B cell (primary cell): ENCODE measurements around the gene ADAM17. TPM values are rescaled to one million over a fixed set of nuclear protein-coding genes. Genes with fewer than 3 reads are reported as not detected.
"Not testable (repeated sequence)": the region's sequence is repeated elsewhere in the genome, so short reads cannot be mapped to it uniquely, and the experiment has no call there.

Experiments
- ATAC-seq: fragments of 200-7000 bp; cut with Tn5 transposase; one replicate; pipeline ENCODE4 v1.10.0; 2021; ENCODE audit warnings: low read depth, mild to moderate bottlenecking, moderate number of reproducible peaks, moderate library complexity
- CTCF ChIA-PET: fragments of 350-600 bp; sonication (Branson Sonifier 250); formaldehyde crosslinking; loops from one replicate; lab custom pipeline; 2021; ENCODE audit warnings: antibody characterized with exemption, inconsistent platforms; lab: Charles Lee
- POLR2A ChIA-PET: fragments of 350-600 bp; sonication (Branson Sonifier 250); formaldehyde crosslinking; loops from one replicate; lab custom pipeline; 2021; ENCODE audit warnings: antibody characterized with exemption; lab: Charles Lee
- DNase-seq: peaks from one replicate; pipeline ENCODE4 v3.0.0; 2013
- H2AFZ ChIP-seq: 2 replicates; pipeline ENCODE4 v1.6.1; 2012; ENCODE audit warnings: mild to moderate bottlenecking, low read depth, low read length; ENCODE audit not compliant: insufficient read depth, poor library complexity, severe bottlenecking
- H3K27ac ChIP-seq, 2 donors: 1 replicate in 1 of 2; 2 replicates in 1 of 2; pipeline ENCODE4 v1.5.1; 2012 to 2013; ENCODE audit warnings: low read length in 2 of 2, mild to moderate bottlenecking in 2 of 2, moderate library complexity in 1 of 2
- H3K27me3 ChIP-seq, 4 experiments: fragments of 200-600 bp in 1 of 4; sonication (generic) in 1 of 4; replicated peaks in 1 of 4; 1 replicate in 2 of 4; 2 replicates in 2 of 4; pipeline versions ENCODE4 v1.6.1 to v1.7.0; 2013 to 2016; ENCODE audit warnings: low read length in 3 of 4, mild to moderate bottlenecking in 2 of 4, mixed read lengths in 1 of 4, moderate library complexity in 1 of 4; ENCODE audit not compliant: insufficient read depth in 4 of 4, control insufficient read depth in 3 of 4; ENCODE audit errors: control extremely low read depth in 1 of 4
- H3K36me3 ChIP-seq, 2 experiments: replicated peaks in 1 of 2; 1 replicate in 1 of 2; 2 replicates in 1 of 2; pipeline versions ENCODE4 v1.6.1 to v1.7.1; 2013; ENCODE audit warnings: low read length in 1 of 2; ENCODE audit not compliant: insufficient read depth in 2 of 2, control insufficient read depth in 1 of 2; ENCODE audit errors: control extremely low read depth in 1 of 2, extremely low read depth in 1 of 2
- H3K4me1 ChIP-seq, 2 donors: fragments of 200-600 bp in 1 of 2; sonication (generic) in 1 of 2; 1 replicate in 1 of 2; 2 replicates in 1 of 2; pipeline versions ENCODE4 v1.5.1 to v1.6.1; 2013 to 2017; ENCODE audit warnings: low read length in 2 of 2; ENCODE audit not compliant: control insufficient read depth in 2 of 2, insufficient read depth in 2 of 2
- H3K4me2 ChIP-seq: replicated peaks from 2 replicates; pipeline ENCODE3; 2012; ENCODE audit warnings: mild to moderate bottlenecking, low read depth, low read length; ENCODE audit not compliant: poor library complexity, severe bottlenecking
- H3K4me3 ChIP-seq, 5 experiments: fragments of 200-600 bp in 1 of 5; sonication (generic) in 1 of 5; 1 replicate in 3 of 5; 2 replicates in 2 of 5; pipeline versions ENCODE4 v1.5.1 to v1.7.0; 2011 to 2016; ENCODE audit warnings: low read length in 4 of 5, mild to moderate bottlenecking in 4 of 5, low read depth in 2 of 5, control low read depth in 1 of 5, moderate library complexity in 1 of 5; ENCODE audit not compliant: insufficient read depth in 1 of 5; ENCODE audit errors: control extremely low read depth in 1 of 5, extremely low read depth in 1 of 5
- H3K79me2 ChIP-seq: fragments of 200-600 bp; sonication (generic); one replicate; pipeline ENCODE4 v1.6.0; 2016; ENCODE audit warnings: low read length; ENCODE audit not compliant: control insufficient read depth, insufficient read depth
- H3K9ac ChIP-seq: fragments of 200-600 bp; sonication (generic); 2 replicates; pipeline ENCODE4 v1.6.1; 2017; ENCODE audit warnings: mild to moderate bottlenecking, low read length, moderate library complexity
- H3K9me3 ChIP-seq, 3 donors: one replicate each; pipeline versions ENCODE4 v1.6.1 to v1.7.1; 2013; ENCODE audit warnings: low read length in 2 of 3; ENCODE audit not compliant: control insufficient read depth in 2 of 3, insufficient read depth in 1 of 3; ENCODE audit errors: control extremely low read depth in 1 of 3
- H4K20me1 ChIP-seq: 2 replicates; pipeline ENCODE4 v1.6.0; 2012; ENCODE audit warnings: mild to moderate bottlenecking, low read length; ENCODE audit not compliant: insufficient read depth, control insufficient read depth, poor library complexity, severe bottlenecking
- H3K27ac Mint-ChIP-seq: one replicate; pipeline ENCODE4 v1.8.0; 2021; ENCODE audit warnings: mixed read lengths
- H3K27me3 Mint-ChIP-seq: one replicate; pipeline ENCODE4 v1.8.0; 2021; ENCODE audit warnings: mixed read lengths
- H3K4me1 Mint-ChIP-seq: one replicate; pipeline ENCODE4 v1.8.0; 2021; ENCODE audit warnings: mixed read lengths
- H3K4me3 Mint-ChIP-seq: one replicate; pipeline ENCODE4 v1.8.0; 2021; ENCODE audit warnings: mixed read lengths
- H3K9me3 Mint-ChIP-seq: one replicate; pipeline ENCODE4 v1.8.0; 2022; ENCODE audit warnings: mixed read lengths; ENCODE audit not compliant: insufficient read depth
- EZH2 ChIP-seq: IDR thresholded peaks from 2 replicates; pipeline ENCODE4 v1.6.1; 2012; ENCODE audit warnings: borderline replicate concordance, low read depth, mild to moderate bottlenecking, moderate library complexity, low read length; ENCODE audit not compliant: insufficient read depth, poor library complexity, severe bottlenecking
- WGBS: methylation state at CpG from one replicate; pipeline ENCODE4 v1.1.5; 2013; ENCODE audit warnings: missing lambda C conversion rate; ENCODE audit not compliant: insufficient coverage; 5-methylcytosine and 5-hydroxymethylcytosine counted together
- intact Hi-C: fragments of 100-400 bp; cut with micrococcal nuclease; formaldehyde crosslinking; loops from one replicate; pipeline ENCODE4 v1.10.0; 2022
- polyA plus RNA-seq: library from polyadenylated mRNA; depleted of rRNA; stranded (reverse); fragments of >200 nt; gene quantifications from 2 replicates; pipeline ENCODE4 v1.2.3, GENCODE V29; 2012
- total RNA-seq, 2 donors: library from RNA; stranded (reverse); fragments of 120-200 nt in 1 of 2; gene quantifications; 1 replicate in 1 of 2; 2 replicates in 1 of 2; pipeline versions ENCODE4 v1.2.3 to v1.2.4, GENCODE V29; 2013 to 2022
- TF ChIP-seq, protein P1 (sequence below): fragments of 200-600 bp; IDR thresholded peaks from one replicate; pipeline ENCODE4 v1.8.0; 2022; ENCODE audit warnings: antibody characterized with exemption, mild to moderate bottlenecking

ADAM17 gene
- total and polyA plus RNA-seq, 2 donors (not counting 1 experiment from before 2014, with no cell fraction given) = 13.9 to 57.8 TPM

- peaks cover 15 to 17% of the 10 kb centered on the region in 2 donors for H3K4me1 ChIP-seq
- 93% methylated on average over 5 of the region's 6 CpGs for WGBS
- H2AFZ ChIP-seq, H3K27me3 Mint-ChIP-seq, H3K9me3 ChIP-seq, DNase-seq, H3K9ac ChIP-seq, H3K4me3 ChIP-seq, H3K27ac Mint-ChIP-seq, H3K27me3 ChIP-seq, H3K9me3 Mint-ChIP-seq, ATAC-seq, H3K4me3 Mint-ChIP-seq, H3K27ac ChIP-seq, H3K4me2 ChIP-seq: not testable (repeated sequence)
- ChIA-PET CTCF (interaction anchor here (0.8 kb wide), 1 partner anchor 11 kb away, joined by 3 read pairs; no protein-coding TSS in a partner anchor), POLR2A (interaction anchor here (0.6 kb wide), 1 partner anchor 66 kb away, joined by 3 read pairs; no protein-coding TSS in a partner anchor)
- H3K79me2 ChIP-seq = peaks cover 78% of the 10 kb centered on the region
- intact Hi-C loops = loop anchor here (5.0 kb wide), 1 partner anchor 37 kb away; the partner anchor contains the start of gene YWHAQ
- peaks cover 28% of the 10 kb centered on the region for H3K4me1 Mint-ChIP-seq
- peaks cover 20% of the 10 kb centered on the region for H4K20me1 ChIP-seq
- peaks cover 12 to 21% of the 10 kb centered on the region in 2 experiments for H3K36me3 ChIP-seq
Observed at GRCh38 chr2:9595256-9595655, 39.6 kb upstream of the ADAM17 start.

- ChIA-PET POLR2A (no interaction called here), CTCF (interaction anchor here (0.8 kb wide), 1 partner anchor 12 kb away, joined by 3 read pairs; no protein-coding TSS in a partner anchor)
- H2AFZ ChIP-seq = no peak overlapping the region
- no peak for ATAC-seq
- no peak overlapping the region for H3K4me2 ChIP-seq
- Mint-ChIP-seq H3K27ac (no peak overlapping the region), H3K27me3 (no peaks in the 10 kb centered on the region), H3K4me1 (peaks cover 28% of the 10 kb centered on the region), H3K4me3 (no peak overlapping the region), H3K9me3 (peaks cover 4% of the 10 kb centered on the region)
- no peaks in the 10 kb centered on the region for H3K27me3 ChIP-seq
- peaks cover 15 to 17% of the 10 kb centered on the region in 2 donors for H3K4me1 ChIP-seq
- H3K27ac ChIP-seq = no peak overlapping the region
- TF ChIP-seq, protein P1, sequence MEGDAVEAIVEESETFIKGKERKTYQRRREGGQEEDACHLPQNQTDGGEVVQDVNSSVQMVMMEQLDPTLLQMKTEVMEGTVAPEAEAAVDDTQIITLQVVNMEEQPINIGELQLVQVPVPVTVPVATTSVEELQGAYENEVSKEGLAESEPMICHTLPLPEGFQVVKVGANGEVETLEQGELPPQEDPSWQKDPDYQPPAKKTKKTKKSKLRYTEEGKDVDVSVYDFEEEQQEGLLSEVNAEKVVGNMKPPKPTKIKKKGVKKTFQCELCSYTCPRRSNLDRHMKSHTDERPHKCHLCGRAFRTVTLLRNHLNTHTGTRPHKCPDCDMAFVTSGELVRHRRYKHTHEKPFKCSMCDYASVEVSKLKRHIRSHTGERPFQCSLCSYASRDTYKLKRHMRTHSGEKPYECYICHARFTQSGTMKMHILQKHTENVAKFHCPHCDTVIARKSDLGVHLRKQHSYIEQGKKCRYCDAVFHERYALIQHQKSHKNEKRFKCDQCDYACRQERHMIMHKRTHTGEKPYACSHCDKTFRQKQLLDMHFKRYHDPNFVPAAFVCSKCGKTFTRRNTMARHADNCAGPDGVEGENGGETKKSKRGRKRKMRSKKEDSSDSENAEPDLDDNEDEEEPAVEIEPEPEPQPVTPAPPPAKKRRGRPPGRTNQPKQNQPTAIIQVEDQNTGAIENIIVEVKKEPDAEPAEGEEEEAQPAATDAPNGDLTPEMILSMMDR = no peak
- no peak for TF ChIP-seq EZH2
- intact Hi-C loops = loop anchor here (5.0 kb wide), 1 partner anchor 38 kb away; the partner anchor contains the start of gene YWHAQ
- H3K9me3 ChIP-seq = peaks cover 0 to 5% (median 4%) of the 10 kb centered on the region in 3 donors
- H3K36me3 ChIP-seq = peaks cover 10 to 25% of the 10 kb centered on the region in 2 experiments
- H3K9ac ChIP-seq = no peak overlapping the region
- H3K4me3 ChIP-seq = no peak overlapping the region
- H3K79me2 ChIP-seq = peaks cover 73% of the 10 kb centered on the region
- peaks cover 20% of the 10 kb centered on the region for H4K20me1 ChIP-seq
- no peak for DNase-seq
- no CpG with 5 or more reads among the region's 2 CpGs for WGBS
Observed at GRCh38 chr2:9594366-9595054, 38.9 kb upstream of the ADAM17 start.
